ENCODE data around the gene SGSM2.

SGSM2 gene

DNA sequence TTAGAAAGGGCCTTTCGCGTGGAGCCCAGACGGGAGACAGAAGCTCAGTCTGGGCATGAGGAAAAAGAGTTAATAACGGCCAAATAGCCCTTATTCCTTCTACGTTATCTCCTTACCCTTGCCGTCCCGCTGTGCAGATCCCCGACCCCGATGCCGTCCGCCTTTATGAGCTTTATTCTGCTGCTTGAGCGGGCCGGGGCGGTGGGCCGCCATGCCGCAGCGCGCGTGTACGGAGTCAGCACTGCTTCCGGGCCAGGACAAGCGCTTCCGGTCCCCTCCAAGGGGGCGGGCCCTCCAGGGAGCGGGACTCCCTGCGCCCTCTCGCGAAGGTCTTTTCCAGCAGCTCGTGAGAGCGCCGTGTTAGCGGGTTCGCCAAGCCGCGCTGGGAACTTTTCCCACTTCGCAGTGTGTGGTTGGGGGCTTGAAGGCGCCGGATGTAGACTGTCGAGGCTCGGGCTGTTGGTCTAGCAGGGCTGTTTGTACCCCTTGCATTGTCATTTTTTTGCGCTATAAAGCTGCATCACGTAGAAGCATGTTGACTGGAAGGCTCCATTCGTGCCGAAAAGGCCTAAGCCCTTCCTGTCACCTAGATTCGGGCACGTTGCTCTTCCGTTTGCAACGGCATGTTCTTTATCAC is 968 bp upstream of the SGSM2 start, which contains the start of gene TSR1:
Gene TSR1 (minus strand): TSS at position 243 of the 637 bp plus-strand sequence. CDS start 30 bp downstream, at position 213.
- peak; percentile 86 for DNase-seq

DNA sequence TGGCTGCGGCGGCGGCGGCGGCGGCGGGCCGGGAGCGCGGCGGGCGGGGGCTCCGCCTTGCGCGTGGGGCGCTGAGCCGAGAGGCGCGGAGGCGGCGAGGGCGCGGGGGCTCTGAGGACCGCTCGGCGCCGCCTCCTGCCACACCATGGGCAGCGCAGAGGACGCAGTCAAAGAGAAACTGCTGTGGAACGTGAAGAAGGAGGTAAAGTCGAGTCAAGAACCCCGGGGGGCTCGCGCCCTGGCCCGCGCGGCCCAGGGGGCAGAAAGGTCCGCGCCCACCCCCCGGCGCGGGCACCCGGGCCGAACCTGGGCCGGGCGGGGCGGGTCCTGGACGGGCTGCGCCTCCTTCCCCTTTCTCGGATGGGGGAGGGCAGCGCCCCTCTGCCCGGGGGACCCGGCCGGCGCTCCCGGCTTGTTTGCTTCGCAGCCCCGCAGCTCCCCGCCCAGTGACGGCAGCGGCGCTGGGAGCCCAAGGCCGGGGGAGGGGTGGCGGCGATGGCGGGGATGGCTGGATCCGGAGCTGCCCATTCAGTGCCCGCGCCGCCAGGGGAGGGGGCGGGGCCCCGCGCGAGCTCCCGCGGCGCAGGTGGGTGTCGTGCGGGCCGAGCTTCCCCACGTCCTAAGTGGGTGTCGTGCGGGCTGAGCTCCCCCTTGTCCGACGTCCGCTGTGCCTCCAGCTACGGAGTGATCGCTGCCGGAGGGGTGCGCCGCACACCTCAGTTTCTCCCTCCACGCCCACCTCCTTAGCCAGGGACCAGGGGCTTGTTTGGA is 428 bp downstream of the SGSM2 start:
- peak; percentile 62 for DNase-seq

DNA sequence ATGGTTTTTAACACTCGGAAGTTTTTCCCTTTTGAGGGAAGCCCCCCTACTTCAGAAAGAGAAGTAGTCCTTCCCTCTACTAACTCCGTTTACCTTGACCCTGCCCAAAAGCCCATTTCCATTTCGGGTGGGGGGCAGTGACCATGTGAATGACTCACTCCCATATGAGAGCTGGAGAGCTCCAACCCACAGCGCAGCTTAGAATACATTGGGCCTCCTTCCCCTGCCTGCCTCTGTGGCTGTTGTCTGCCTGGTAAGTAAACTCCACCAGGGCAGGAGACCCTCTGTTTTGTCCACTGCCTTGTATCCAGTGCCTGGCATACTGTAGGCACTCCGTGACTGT is 985 bp downstream of the SGSM2 start:
- no peak for DNase-seq

DNA sequence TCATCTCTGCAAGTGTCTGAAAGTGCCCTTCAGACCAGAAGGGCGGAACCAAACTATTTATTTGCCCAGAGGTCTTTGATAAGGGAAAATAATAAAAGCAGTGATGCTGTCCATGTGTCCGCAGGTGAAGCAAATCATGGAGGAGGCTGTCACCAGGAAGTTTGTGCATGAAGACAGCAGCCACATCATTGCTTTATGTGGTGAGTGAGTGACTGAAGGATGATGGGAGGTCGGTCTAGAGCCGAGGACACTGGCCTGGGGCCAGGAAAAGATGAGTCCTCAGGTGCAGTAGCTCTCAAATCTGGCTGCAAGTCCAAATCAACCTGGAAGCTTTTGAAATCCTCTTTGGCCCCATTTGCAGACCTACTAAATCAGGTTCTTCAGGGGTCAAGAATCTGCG is 6.1 kb downstream of the SGSM2 start:
- no peak for DNase-seq

DNA sequence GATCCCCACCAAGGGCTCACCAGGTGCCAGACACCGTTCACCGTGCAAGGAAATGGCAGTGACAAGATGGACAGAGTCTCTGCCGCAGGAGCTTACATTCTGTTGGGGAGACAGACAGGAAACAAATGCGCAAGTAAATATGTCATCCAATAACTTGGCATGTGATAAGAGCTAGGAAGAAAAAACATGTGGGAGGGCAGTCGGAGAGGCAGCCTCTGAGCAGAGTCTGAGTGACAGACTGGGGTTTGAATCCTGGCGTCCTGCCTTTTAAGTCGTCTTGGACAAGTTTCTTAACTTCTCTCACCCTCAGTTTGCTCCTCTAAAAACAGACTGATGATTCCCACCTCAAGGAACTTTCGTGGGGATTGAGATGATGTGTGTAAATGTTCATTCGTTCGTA is 7.2 kb downstream of the SGSM2 start:
- no peak for DNase-seq

DNA sequence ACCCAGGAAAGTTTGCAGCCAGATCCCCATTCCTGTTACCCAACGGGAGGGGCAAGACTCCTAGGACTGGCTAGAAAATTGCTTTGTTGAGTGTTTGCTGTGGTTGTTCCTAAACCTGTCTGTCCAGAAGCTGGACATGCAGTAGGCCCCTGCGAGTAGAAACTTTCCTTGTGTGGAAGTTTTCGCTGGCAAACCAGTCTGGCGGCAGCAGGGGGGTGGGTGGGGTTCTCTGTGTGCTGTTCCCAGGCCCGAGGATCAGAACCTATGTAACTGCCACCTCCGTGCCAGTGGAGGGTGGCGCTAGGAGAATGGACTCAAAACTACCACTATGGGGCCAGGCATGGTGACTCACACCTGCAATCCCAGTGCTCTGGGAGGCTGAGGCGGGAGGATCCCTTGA is 9.2 kb downstream of the SGSM2 start:
- no peak for DNase-seq

DNA sequence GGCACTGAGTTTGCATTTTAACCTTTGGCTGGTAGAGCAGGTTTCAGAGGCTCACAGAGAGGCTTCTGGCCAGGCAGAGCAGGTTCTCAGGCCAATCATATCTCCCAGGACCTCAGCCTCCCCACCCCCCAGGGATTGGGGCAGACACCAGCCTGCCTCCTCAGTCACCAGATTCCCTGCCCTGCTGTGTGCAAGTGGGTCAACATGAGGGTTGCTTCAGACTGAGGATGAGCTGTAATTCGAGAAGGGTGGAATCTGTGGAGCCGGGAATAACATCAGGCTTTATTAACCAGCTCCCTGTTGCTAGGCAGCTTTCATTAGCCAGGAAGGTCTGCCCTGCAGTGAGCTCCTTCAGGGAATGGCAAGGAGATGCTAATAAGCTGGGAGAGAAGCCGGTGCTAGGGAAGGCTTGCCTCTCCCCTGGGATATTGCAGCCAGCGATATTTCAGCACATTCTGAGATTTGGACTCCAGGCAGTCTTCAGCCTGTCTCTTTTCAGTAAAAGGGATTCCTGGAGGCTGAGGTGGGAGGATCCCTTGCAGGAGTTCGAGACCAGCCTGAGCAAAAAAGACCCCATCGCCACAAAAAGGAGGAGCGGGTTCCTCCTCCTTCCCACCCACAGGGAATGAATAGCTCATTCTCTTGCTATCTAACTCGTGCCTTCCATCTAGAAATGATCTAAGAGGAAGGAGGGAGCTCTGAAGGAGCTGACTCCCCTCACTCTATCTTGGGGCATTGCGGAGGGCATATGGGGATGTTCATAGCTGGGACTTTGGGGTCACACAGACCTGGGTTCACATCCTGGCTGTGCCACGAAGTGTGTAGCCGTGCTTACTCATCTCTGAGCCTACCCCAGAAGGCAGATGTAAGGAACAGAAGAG is 10.7 kb downstream of the SGSM2 start:
- no peak for DNase-seq

DNA sequence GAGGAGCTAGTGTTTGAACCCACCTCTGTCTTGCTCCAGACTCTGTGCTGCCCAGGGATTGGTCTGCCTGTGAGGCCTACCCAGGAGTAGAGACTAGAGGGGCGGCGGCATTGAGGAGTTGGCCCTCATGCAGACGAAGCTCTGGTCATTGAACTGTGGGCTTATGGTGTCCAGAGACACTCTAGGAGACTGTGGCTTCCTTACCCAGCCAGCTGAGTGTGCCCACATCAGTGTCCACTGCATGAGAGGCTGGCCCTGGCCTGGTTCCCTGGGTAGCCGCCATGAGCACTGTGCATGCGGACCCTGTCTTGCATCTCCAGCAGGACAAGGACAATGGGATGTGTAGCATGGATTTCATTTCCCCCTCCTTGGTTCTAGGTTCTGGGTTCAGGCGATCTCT is 14.0 kb downstream of the SGSM2 start:
- no peak for DNase-seq

DNA sequence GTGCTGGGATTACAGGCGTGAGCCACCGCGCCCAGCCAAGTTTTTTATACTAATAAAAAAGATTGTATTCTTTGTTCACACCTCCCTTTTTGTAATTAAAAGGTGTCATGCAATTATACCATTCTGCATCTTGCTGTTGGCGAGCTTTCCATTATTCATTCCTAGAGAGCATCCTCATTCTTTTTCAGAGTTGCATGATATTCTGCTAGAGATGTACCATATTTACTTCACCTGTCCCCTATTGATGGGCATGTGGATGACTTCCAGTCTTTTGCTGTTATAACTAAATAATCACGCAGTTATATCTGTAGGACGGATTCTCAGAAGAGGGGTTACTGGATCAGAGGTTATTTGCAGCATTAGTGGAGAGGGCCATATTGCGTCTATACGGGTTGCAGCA is 17.0 kb downstream of the SGSM2 start:
- no peak for DNase-seq

DNA sequence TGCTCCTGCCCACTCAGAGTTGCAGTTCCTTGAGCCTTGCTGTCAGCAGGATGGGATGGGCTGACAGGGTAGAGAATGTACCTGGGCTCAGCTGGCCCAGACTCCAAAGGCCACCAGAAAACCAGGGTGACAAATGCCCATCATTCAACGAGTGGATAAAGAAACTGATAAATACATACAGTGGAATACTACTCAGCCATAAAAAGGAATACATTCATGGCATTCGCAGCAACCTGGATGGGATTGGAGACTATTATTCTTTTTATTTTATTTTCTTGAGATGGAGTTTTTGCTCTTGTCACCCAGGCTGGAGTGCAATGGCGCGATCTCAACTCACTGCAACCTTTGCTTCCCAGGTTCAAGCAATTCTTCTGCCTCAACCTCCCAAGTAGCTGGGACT is 19.9 kb downstream of the SGSM2 start:
- DNase-seq: no peak

DNA sequence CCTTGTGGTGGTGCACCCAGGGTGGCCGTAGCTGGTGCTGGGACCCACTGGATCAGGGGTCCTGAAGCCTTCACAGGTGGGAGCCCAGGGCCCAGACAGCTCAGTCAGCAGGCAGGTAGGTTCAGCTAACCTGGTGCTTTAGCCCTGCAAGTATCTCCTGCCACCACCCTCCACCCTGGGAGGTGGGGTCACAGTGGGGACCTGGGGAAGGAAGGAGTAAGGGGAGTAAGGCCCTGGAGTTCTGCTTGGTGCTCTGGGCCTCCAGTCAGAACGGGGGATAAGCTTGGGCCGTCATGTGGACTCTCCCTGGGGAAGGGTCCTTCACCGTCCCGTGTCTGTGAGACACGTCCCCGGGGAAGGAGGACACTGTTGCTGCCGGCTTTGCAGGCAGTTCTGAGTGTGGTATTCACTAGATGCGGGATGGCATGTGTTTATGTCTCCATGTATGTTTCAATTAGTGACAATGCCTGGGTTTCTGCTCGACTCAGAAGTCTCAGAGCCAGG is 20.7 kb downstream of the SGSM2 start:
- DNase-seq: no peak

DNA sequence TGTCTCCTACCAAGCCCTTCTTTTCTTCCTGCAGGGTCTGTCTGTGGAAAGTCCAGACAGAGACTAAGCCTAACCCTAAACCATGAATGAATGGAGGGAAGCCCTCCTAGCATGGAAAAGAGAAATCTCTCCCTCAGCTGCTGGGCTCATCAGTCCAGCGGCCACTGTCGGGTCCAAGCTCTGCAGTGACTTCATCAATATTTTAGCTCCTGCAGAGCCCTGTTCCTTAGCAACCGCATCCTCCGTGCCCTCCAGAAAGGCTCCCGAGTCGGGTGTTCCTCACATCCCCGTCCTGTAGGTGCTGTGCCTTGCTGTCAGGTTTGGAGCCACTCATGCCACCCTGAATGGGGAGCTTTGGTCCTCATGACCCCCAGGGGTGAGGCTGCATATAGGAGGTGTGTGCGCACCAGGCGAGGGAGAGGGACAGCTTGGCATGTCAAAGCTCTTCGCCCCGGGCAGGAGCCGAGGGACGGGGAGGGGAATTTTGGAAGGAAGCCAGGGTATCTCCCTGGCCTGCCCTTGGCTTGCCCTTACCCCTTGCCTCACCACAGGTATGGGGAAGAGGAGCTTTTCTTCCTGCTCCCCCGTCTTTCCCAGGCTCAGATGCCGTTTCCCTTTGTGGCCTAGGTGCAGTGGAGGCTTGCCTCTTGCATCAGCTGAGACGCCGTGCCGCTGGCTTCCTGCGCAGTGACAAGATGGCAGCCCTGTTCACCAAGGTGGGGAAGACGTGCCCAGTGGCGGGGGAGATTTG is 23.9 kb downstream of the SGSM2 start:
- DNase-seq: no peak

DNA sequence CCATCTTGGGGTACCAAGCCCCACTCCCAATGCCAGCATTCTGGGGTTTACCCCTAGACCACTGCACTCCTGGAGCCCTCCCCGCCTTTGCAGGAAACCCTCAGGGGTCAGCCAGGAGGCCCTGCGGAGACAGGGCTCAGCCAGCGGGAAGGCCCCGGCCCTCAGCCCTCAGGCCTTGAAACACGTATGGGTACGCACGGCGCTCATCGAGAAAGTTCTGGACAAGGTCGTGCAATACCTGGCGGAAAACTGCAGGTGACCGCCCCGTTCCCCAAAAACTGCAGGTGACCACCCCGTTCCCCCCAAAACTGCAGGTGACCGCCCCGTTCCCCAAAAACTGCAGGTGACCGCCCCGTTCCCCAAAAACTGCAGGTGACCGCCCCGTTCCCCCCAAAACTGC is 24.7 kb downstream of the SGSM2 start:
- DNase-seq: no peak

DNA sequence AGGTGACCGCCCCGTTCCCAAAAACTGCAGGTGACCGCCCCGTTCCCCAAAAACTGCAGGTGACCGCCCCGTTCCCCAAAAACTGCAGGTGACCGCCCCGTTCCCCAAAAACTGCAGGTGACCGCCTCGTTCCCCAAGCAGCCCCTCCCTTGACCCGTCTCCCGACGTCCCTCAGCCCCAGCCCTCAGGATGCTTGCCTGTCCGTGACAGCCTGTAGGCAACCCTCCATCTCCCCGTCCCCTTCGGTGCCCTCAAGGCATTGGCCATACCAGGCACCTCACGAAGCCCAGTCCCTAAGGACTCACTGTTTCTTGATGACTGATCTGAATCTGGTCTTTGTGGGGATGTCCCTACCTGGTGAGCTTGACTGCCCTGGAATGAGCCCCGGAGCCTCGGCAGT is 25.1 kb downstream of the SGSM2 start:
- DNase-seq: no peak

DNA sequence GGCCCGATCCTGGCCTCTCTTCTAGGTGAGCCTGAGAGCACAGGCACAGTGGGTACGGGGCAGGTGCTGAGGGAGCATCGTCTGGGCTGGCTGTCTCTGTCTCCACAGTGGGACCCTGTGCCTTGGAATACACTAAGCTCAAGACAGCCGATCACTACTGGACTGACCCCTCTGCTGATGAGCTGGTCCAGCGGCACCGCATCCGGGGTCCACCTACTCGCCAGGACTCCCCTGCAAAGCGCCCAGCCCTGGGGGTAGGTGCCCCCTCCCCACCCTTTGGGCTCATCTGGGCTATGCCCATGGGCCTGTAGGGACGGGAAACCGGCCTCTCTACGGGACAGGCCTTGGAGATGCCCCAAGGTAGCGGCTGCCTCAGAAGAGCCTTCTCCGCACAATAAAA is 25.6 kb downstream of the SGSM2 start:
- no peak for DNase-seq

DNA sequence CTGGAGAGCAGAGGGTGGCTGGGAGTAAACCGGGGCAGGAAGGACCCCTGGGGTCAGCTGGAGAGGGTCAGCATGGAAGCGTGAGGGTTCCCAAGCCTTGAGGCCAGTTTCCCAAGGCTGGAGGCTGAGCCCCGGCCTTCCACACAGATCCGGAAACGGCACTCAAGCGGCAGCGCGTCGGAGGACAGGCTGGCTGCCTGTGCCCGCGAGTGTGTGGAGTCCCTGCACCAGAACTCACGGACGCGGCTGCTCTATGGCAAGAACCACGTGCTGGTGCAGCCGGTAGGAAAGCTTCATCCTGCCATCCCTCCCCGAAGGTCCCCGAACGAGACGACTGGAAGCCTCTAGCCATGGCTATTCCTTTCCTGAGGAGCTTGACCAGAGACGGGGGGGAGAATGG is 26.0 kb downstream of the SGSM2 start:
- DNase-seq: no peak

DNA sequence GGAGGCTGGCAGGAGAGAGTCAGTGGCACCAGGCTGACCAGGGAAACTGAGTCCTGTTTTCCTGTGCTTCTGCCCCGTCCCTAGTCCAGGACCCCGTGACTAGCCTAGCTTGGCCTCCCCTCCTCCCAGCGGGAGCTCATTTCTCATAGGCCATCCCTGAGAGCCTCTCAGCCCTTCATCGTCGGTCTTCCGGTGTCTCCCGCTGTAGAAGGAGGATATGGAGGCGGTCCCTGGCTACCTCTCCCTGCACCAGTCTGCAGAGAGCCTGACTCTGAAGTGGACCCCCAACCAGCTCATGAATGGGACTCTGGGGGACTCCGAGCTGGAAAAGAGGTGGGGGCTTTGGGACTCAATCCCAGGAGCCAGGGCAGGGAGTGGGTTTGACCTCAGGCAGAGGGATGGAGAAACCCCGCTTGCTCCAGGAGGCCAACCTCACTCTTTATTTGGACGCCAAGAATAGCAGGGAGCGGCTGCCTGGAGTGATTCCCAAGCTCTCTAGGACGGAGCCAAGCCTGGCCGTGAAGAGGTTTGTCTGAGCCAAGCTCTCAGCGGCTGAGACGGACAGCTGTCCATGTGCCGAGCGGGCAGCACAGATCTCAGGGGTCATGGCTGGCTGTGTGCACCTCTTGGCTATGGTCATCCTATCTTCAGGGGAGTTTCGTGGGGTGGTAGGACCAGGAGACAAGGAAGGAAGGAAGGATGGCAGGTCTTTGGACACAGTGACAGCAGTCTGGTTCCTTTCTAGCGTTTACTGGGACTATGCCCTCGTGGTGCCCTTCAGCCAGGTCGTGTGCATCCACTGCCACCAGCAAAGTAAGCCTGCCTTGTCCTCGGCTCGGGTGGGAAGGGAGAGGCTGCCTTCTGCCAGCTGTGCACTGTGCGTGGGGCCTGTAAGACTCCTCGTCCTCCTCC is 26.8 kb downstream of the SGSM2 start:
- no peak for DNase-seq

DNA sequence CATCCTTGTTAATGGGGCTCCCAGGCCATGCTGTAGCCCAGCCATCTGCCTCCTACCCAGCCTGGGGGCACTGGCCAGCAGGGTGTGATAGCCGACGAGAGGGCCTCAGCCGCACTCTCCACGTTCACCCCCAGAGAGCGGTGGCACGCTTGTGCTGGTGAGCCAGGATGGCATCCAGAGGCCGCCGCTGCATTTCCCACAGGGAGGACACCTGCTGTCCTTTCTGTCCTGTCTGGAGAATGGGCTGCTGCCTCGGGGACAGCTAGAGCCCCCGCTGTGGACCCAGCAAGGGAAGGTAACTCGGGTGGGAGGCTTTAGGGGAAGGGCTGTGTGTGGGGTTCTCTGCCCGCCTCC is 27.4 kb downstream of the SGSM2 start:
- DNase-seq: no peak

DNA sequence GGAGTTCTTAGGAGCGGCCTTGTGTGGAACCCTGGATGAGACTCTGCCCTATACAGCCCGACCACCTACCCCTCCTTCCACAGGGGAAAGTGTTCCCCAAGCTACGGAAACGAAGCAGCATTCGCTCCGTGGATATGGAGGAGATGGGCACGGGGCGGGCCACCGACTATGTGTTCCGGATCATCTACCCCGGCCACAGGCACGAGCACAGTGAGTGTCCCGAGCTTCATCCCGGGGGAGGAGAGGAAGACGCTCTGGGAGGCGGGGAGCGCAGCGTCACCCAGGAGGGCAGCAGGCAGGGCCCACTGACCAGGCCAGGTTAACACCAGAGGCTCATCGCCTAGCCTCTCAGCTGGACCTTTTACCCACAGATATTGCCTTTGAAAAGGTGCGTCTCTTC is 27.8 kb downstream of the SGSM2 start:
- no peak for DNase-seq

DNA sequence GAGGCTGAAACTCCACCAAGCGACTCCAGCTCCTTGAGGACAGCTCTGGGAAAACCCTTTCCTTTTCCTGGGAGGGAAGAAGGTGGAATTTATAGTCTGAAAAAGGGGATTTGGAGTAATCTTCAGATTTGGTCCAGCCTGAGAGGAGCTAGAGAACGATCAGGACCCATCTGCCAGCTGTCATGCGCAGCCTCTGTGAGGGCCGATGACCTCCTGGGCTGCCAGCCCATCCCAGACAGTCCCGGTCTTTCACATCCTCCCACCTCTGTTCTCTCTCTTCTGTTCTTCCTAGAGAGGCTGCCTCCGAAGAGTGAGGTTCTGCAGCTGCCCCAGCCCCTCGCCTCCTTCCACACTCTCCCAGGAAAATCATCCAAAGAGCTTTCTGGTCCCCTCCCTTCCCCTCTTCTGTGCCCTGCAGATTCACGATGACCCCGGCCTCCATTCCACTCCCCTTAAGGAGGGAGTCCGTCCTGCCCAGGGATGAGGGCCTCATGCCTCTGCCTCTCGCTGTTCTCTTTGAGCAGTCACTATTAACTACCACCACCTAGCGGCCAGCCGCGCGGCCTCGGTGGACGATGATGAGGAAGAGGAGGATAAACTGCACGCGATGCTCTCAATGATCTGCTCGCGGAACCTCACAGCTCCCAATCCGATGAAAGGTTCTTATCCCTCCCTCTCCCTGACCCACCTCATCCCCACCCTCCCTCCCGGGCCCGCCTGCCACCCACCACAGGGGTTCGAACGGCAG is 29.6 kb downstream of the SGSM2 start:
- no peak for DNase-seq

DNA sequence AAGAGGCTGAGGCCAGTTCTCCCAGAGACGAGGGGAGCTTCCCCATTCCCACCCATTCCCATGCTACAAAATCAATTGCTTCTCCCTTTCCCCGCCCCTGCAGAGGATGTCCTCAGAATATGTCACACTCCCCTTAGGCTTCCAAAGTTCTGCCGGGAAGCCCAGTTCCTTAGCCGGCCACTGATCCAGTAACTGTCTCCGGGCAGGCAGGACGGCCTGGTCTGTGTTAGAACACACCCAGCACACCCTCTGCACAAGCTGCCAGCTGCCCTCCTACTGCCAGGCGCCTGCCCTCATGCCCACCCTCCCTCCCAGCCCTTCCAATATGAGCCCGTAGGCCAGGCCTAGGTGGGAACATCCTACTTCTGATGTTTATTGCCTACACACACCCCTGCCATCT is 31.1 kb downstream of the SGSM2 start:
- no peak for DNase-seq
